Vagina (tissue), 2 donors: ENCODE results near the gene DNAJC4. TPM values are rescaled to one million over a fixed set of nuclear protein-coding genes. Genes with fewer than 3 reads are reported as not detected.

ENCODE experiments used
- DNase-seq, 2 donors: peaks; one replicate each; pipeline ENCODE4 v3.0.0-alpha.2; 2017; ENCODE audit errors: extremely low spot score in 2 of 2
- H3K27ac ChIP-seq: fragments of 200-600 bp; sonication (generic); one replicate; pipeline ENCODE4 v1.5.1; 2019
- H3K27me3 ChIP-seq: fragments of 200-600 bp; sonication (generic); one replicate; pipeline ENCODE4 v1.5.1; 2019
- H3K36me3 ChIP-seq, 2 donors: fragments of 200-600 bp; sonication (generic); one replicate each; pipeline ENCODE4 v1.5.1; 2017 to 2019
- H3K4me1 ChIP-seq: fragments of 200-600 bp; sonication (generic); one replicate; pipeline ENCODE4 v1.5.1; 2019
- H3K4me3 ChIP-seq, 2 donors: fragments of 200-600 bp; sonication (generic); 1 replicate in 1 of 2; 2 replicates in 1 of 2; pipeline ENCODE4 v1.5.1; 2016 to 2019
- H3K9me3 ChIP-seq: fragments of 200-600 bp; sonication (generic); one replicate; pipeline ENCODE4 v1.5.1; 2019
- CTCF ChIP-seq, 3 experiments: fragments of 450-650 bp in 2 of 3; fragments of 200-600 bp in 1 of 3; sonication (generic) in 1 of 3; IDR thresholded peaks; one replicate each; pipeline ENCODE4 v1.5.1; 2017 to 2019; ENCODE audit warnings: antibody characterized with exemption in 3 of 3, mild to moderate bottlenecking in 2 of 3, moderate library complexity in 2 of 3
- POLR2A ChIP-seq, 2 donors: fragments of 450-650 bp; IDR thresholded peaks; one replicate each; pipeline ENCODE4 v1.6.1; 2017; ENCODE audit warnings: antibody characterized with exemption in 2 of 2, mild to moderate bottlenecking in 2 of 2, moderate library complexity in 2 of 2
- POLR2AphosphoS5 ChIP-seq, 2 donors: sonication (generic); formaldehyde crosslinking; IDR thresholded peaks; one replicate each; pipeline ENCODE4 v1.9.0; 2017; ENCODE audit warnings: antibody characterized with exemption in 2 of 2, mild to moderate bottlenecking in 2 of 2, low read depth in 1 of 2; ENCODE audit not compliant: insufficient read depth in 1 of 2
- intact Hi-C: fragments of 100-400 bp; cut with DNase I; formaldehyde crosslinking; loops from one replicate; pipeline ENCODE4 v1.15.1; 2023
- total RNA-seq: library from RNA; depleted of rRNA; stranded (reverse); fragments of >200 nt; gene quantifications from one replicate; pipeline ENCODE4 v1.2.3, GENCODE V29; 2016

DNAJC4 gene
- total RNA-seq, 1 donor from 2014 or later, result 43.7 TPM

- intact Hi-C loops, result no loop called here
- no peak for DNase-seq
These were observed 591 bp upstream of the DNAJC4 start for GRCh38 chr11:64229744-64230170.

GRCh38 chr11:64230985-64231365 lies 627 bp downstream of the DNAJC4 start:
- no peaks in the 10 kb centered on the region for H3K27me3 ChIP-seq
- H3K4me1 ChIP-seq, result peaks cover 74% of the 10 kb centered on the region
- DNase-seq, result no peak
- H3K4me3 ChIP-seq, result peak overlapping the region; percentile 62 to 85
- no peaks in the 10 kb centered on the region for H3K36me3 ChIP-seq
- intact Hi-C loops, result no loop called here
- no peaks in the 10 kb centered on the region for H3K9me3 ChIP-seq
- no peak for TF ChIP-seq POLR2AphosphoS5 (IDR thresholded peaks at IDR 0.05; ENCODE audit: insufficient read depth in 1 of 2, low read depth in 1 of 2)
- no peak for TF ChIP-seq CTCF (IDR thresholded peaks at IDR 0.05)
- no peak for TF ChIP-seq POLR2A (IDR thresholded peaks at IDR 0.05)
- H3K27ac ChIP-seq, result peak overlapping the region; percentile 97

More at GRCh38 chr11:64229744-64230170, 591 bp upstream of the DNAJC4 start:
- Histone ChIP-seq H3K9me3 (no peaks in the 10 kb centered on the region), H3K27ac (peak overlapping the region; percentile 97), H3K4me3 (peak overlapping the region; percentile 62 to 85), H3K36me3 (no peaks in the 10 kb centered on the region), H3K4me1 (peaks cover 73% of the 10 kb centered on the region), H3K27me3 (no peaks in the 10 kb centered on the region)
- TF ChIP-seq CTCF (IDR thresholded peaks at IDR 0.05) (no peak), POLR2A (IDR thresholded peaks at IDR 0.05) (no peak), POLR2AphosphoS5 (IDR thresholded peaks at IDR 0.05; ENCODE audit: insufficient read depth in 1 of 2, low read depth in 1 of 2) (no peak)

GRCh38 chr11:64231546-64231945 lies 1.2 kb downstream of the DNAJC4 start:
- peak overlapping the region in 1 of 2 donors; percentile 62 for H3K4me3 ChIP-seq
- H3K27ac ChIP-seq, result no peak overlapping the region
- intact Hi-C loops, result no loop called here
- no peaks in the 10 kb centered on the region for H3K36me3 ChIP-seq
- no peaks in the 10 kb centered on the region for H3K27me3 ChIP-seq
- DNase-seq, result no peak
- peaks cover 72% of the 10 kb centered on the region for H3K4me1 ChIP-seq
- no peaks in the 10 kb centered on the region for H3K9me3 ChIP-seq
- TF ChIP-seq POLR2AphosphoS5 (IDR thresholded peaks at IDR 0.05; ENCODE audit: insufficient read depth in 1 of 2, low read depth in 1 of 2) (no peak), POLR2A (IDR thresholded peaks at IDR 0.05) (no peak), CTCF (IDR thresholded peaks at IDR 0.05) (no peak)

- Histone ChIP-seq H3K4me1 (peaks cover 67% of the 10 kb centered on the region), H3K27me3 (no peaks in the 10 kb centered on the region), H3K4me3 (no peak overlapping the region), H3K36me3 (peaks cover 0 to 4% of the 10 kb centered on the region in 2 donors), H3K27ac (no peak overlapping the region), H3K9me3 (no peaks in the 10 kb centered on the region)
- no peak for DNase-seq
- intact Hi-C loops, result no loop called here
- no peak for TF ChIP-seq CTCF (IDR thresholded peaks at IDR 0.05)
These were observed 2.0 kb downstream of the DNAJC4 start for GRCh38 chr11:64232182-64232966.

GRCh38 chr11:64232967-64233315 lies 2.6 kb downstream of the DNAJC4 start:
- no peak overlapping the region for H3K27ac ChIP-seq
- peaks cover 67% of the 10 kb centered on the region for H3K4me1 ChIP-seq

More at GRCh38 chr11:64232967-64233315, 2.6 kb downstream of the DNAJC4 start:
- Histone ChIP-seq H3K4me3 (no peak overlapping the region), H3K27me3 (no peaks in the 10 kb centered on the region), H3K9me3 (no peaks in the 10 kb centered on the region), H3K36me3 (peaks cover 0 to 9% of the 10 kb centered on the region in 2 donors)
- TF ChIP-seq POLR2AphosphoS5 (IDR thresholded peaks at IDR 0.05; ENCODE audit: insufficient read depth in 1 of 2, low read depth in 1 of 2), result no peak
- no peak for TF ChIP-seq CTCF (IDR thresholded peaks at IDR 0.05)
- TF ChIP-seq POLR2A (IDR thresholded peaks at IDR 0.05), result no peak
- DNase-seq, result no peak
- intact Hi-C loops, result no loop called here
